Mesothelial cell of epicardium (in vitro differentiated cells): ENCODE measurements around the gene FCHSD2. TPM values are rescaled to one million over a fixed set of nuclear protein-coding genes. Genes with fewer than 3 reads are reported as not detected.
A peak's percentile ranks its signal among the peaks of the same experiment; 100 is the strongest.

Experiments
- DNase-seq, 2 experiments: peaks; one replicate each; pipeline ENCODE4 v3.0.0; 2021; ENCODE audit warnings: low spot score in 2 of 2; ENCODE audit not compliant: unreplicated experiment in 2 of 2
- H3K27ac Mint-ChIP-seq: 2 replicates; pipeline ENCODE4 v1.8.0; 2021; ENCODE audit warnings: mixed read lengths
- H3K27me3 Mint-ChIP-seq: 2 replicates; pipeline ENCODE4 v1.8.0; 2021; ENCODE audit warnings: low read depth, mixed read lengths
- H3K36me3 Mint-ChIP-seq: 2 replicates; pipeline ENCODE4 v1.8.0; 2021; ENCODE audit warnings: mixed read lengths
- H3K4me1 Mint-ChIP-seq: 2 replicates; pipeline ENCODE4 v1.8.0; 2021; ENCODE audit warnings: mixed read lengths
- H3K4me3 Mint-ChIP-seq: 2 replicates; pipeline ENCODE4 v1.8.0; 2021; ENCODE audit warnings: mild to moderate bottlenecking, moderate library complexity, mixed read lengths
- H3K9me3 Mint-ChIP-seq: 2 replicates; pipeline ENCODE4 v1.8.0; 2021; ENCODE audit warnings: mixed read lengths
- total RNA-seq: library from RNA; stranded (reverse); gene quantifications from 3 replicates; pipeline ENCODE4 v1.2.1, GENCODE V29; 2021
- TF ChIP-seq, protein P1 (sequence below): fragments of 200-600 bp; sonication (generic); IDR thresholded peaks from one replicate; pipeline ENCODE4 v1.5.0; 2021; ENCODE audit warnings: antibody characterized with exemption; ENCODE audit not compliant: unreplicated experiment

FCHSD2 gene
- total RNA-seq, 1 donor from 2014 or later: 33.8 TPM

DNA sequence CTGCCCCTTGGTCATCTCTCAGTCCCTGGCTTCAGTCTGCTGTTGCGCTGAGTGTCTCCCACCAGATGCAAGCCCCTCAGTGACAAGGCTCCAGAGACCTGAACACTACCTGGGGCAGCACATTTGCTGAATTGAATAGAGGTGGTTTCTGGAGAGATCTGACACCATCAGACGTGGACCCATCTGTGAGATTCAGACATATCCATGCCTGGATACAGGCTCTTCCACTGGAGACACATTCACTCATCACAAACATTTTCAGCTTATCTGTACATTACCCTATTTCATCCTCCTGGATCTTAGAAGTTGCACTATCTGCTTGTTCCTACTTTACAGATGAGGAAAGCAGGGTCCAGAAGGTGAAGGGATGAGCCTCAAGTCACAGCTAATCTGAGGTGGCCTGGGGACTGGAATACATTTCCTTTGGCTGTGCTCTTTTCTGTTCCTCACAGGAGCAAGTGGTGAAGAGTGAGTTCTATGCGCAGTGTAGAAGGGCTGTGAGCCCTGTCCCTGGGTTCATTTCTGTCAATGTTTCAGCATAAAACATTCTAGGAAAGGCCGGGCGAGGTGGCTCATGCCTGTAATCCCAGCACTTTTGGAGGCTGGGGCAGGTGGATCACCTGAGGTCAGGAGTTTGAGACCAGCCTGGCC lies 308.9 kb downstream of the FCHSD2 start:
- peaks cover 17% of the 10 kb centered on the region for H3K4me1 Mint-ChIP-seq
- TF ChIP-seq, protein P1, sequence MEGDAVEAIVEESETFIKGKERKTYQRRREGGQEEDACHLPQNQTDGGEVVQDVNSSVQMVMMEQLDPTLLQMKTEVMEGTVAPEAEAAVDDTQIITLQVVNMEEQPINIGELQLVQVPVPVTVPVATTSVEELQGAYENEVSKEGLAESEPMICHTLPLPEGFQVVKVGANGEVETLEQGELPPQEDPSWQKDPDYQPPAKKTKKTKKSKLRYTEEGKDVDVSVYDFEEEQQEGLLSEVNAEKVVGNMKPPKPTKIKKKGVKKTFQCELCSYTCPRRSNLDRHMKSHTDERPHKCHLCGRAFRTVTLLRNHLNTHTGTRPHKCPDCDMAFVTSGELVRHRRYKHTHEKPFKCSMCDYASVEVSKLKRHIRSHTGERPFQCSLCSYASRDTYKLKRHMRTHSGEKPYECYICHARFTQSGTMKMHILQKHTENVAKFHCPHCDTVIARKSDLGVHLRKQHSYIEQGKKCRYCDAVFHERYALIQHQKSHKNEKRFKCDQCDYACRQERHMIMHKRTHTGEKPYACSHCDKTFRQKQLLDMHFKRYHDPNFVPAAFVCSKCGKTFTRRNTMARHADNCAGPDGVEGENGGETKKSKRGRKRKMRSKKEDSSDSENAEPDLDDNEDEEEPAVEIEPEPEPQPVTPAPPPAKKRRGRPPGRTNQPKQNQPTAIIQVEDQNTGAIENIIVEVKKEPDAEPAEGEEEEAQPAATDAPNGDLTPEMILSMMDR: no peak
- H3K9me3 Mint-ChIP-seq: no peaks in the 10 kb centered on the region
- H3K36me3 Mint-ChIP-seq: no peaks in the 10 kb centered on the region
- H3K27me3 Mint-ChIP-seq: no peaks in the 10 kb centered on the region
- no peak overlapping the region for H3K4me3 Mint-ChIP-seq
- DNase-seq: peak in 1 of 2 experiments; percentile 16
- no peak overlapping the region for H3K27ac Mint-ChIP-seq

GRCh38 chr11:72832301-72833082 lies 309.6 kb downstream of the FCHSD2 start:
- Mint-ChIP-seq H3K27me3 (no peaks in the 10 kb centered on the region), H3K4me3 (no peak overlapping the region), H3K4me1 (peaks cover 17% of the 10 kb centered on the region), H3K9me3 (no peaks in the 10 kb centered on the region), H3K36me3 (no peaks in the 10 kb centered on the region), H3K27ac (peak overlapping the region; percentile 50)
- no peak for DNase-seq
- TF ChIP-seq, protein P1: no peak

GRCh38 chr11:72831521-72832300 lies 310.4 kb downstream of the FCHSD2 start:
- Mint-ChIP-seq H3K4me1 (peaks cover 17% of the 10 kb centered on the region), H3K4me3 (no peak overlapping the region)

GRCh38 chr11:72829884-72830533 lies 312.1 kb downstream of the FCHSD2 start:
- no peak for DNase-seq

More at GRCh38 chr11:72831521-72832300, 310.4 kb downstream of the FCHSD2 start:
- Mint-ChIP-seq H3K36me3 (no peaks in the 10 kb centered on the region), H3K27ac (peak overlapping the region; percentile 50), H3K9me3 (no peaks in the 10 kb centered on the region), H3K27me3 (no peaks in the 10 kb centered on the region)
- TF ChIP-seq, protein P1: peak; percentile 77
- peak in 1 of 2 experiments; percentile 84 for DNase-seq

DNA sequence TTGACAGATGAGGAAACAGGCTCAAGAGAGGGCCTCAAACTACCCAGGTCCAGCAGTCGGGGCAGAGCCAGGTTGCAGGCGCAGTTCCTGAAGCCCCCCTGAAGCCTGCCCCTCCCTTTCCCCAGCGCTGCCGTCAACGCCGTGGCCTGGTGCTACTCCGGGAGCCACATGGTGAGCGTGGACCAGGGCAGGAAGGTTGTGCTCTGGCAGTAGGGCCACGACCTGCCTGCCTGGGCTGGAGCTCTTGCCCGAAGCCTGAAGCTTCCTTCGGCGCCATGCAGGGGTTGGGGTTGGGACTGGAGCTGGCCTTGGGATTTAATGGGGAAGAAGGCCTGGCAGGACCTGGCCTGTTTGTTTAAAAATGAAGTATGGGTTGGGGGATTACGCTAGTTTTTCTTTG lies 312.9 kb downstream of the FCHSD2 start:
- H3K9me3 Mint-ChIP-seq: no peaks in the 10 kb centered on the region
- H3K27me3 Mint-ChIP-seq: no peaks in the 10 kb centered on the region
- no peaks in the 10 kb centered on the region for H3K36me3 Mint-ChIP-seq
- no peak overlapping the region for H3K27ac Mint-ChIP-seq
- TF ChIP-seq, protein P1: no peak
- DNase-seq: no peak
- no peak overlapping the region for H3K4me3 Mint-ChIP-seq
- peaks cover 11% of the 10 kb centered on the region for H3K4me1 Mint-ChIP-seq

More at GRCh38 chr11:72829884-72830533, 312.1 kb downstream of the FCHSD2 start:
- TF ChIP-seq, protein P1: no peak
- Mint-ChIP-seq H3K4me1 (peaks cover 11% of the 10 kb centered on the region), H3K27me3 (no peaks in the 10 kb centered on the region), H3K4me3 (no peak overlapping the region), H3K27ac (no peak overlapping the region), H3K36me3 (no peaks in the 10 kb centered on the region), H3K9me3 (no peaks in the 10 kb centered on the region)
